GM21737 (cell line): ENCODE results near the gene SLC7A14.

Experiments
- ATAC-seq: cut with Tn5 transposase; IDR thresholded peaks from one replicate; pipeline ENCODE4 v1.9.1; 2021; ENCODE audit warnings: mild to moderate bottlenecking, moderate library complexity; ENCODE audit not compliant: unreplicated experiment

Gene SLC7A14

GRCh38 chr3:170431054-170431453 is 154.8 kb downstream of the SLC7A14 start:
- ATAC-seq = no peak

GRCh38 chr3:170429050-170429449 is 156.8 kb downstream of the SLC7A14 start:
- no peak for ATAC-seq

- ATAC-seq = no peak
Measured at GRCh38 chr3:170428095-170428494, 157.8 kb downstream of the SLC7A14 start.

- no peak for ATAC-seq
Measured at GRCh38 chr3:170426240-170426797, 159.6 kb downstream of the SLC7A14 start.

GRCh38 chr3:170425491-170426239 is 160.2 kb downstream of the SLC7A14 start:
- no peak for ATAC-seq

GRCh38 chr3:170424879-170425278 is 161.0 kb downstream of the SLC7A14 start:
- ATAC-seq = no peak

- no peak for ATAC-seq
Measured at GRCh38 chr3:170423001-170423615, 162.8 kb downstream of the SLC7A14 start.

- ATAC-seq = no peak
Measured at GRCh38 chr3:170421758-170422157, 164.1 kb downstream of the SLC7A14 start.

GRCh38 chr3:170421111-170421641 is 164.7 kb downstream of the SLC7A14 start:
- no peak for ATAC-seq

- ATAC-seq = no peak
Measured at GRCh38 chr3:170420307-170420821, 165.5 kb downstream of the SLC7A14 start.

- ATAC-seq = no peak
Measured at GRCh38 chr3:170419557-170420087, 166.3 kb downstream of the SLC7A14 start.

GRCh38 chr3:170418422-170419398 is 167.2 kb downstream of the SLC7A14 start, which contains the start of gene CLDN11:
TSS of gene CLDN11 (plus strand) at chr3:170418868. CDS start at chr3:170419067, 199 bp downstream.
- no peak for ATAC-seq

- ATAC-seq = no peak
Measured at GRCh38 chr3:170417090-170417489, 168.8 kb downstream of the SLC7A14 start.

GRCh38 chr3:170414202-170414663 is 171.6 kb downstream of the SLC7A14 start:
- ATAC-seq = peak; percentile 50

- ATAC-seq = no peak
Measured at GRCh38 chr3:170413291-170413690, 172.6 kb downstream of the SLC7A14 start.

- no peak for ATAC-seq
Measured at GRCh38 chr3:170410428-170411029, 175.3 kb downstream of the SLC7A14 start.
